GM21576 (cell line): ENCODE data around the gene POU6F1.
A peak's percentile ranks its signal among the peaks of the same experiment; 100 is the strongest.
"Not testable (repeated sequence)": the region's sequence is repeated elsewhere in the genome, so short reads cannot be mapped to it uniquely, and the experiment has no call there.

Source experiments
- ATAC-seq: cut with Tn5 transposase; IDR thresholded peaks from one replicate; pipeline ENCODE4 v1.9.1; 2021; ENCODE audit warnings: mild to moderate bottlenecking, moderate library complexity; ENCODE audit not compliant: unreplicated experiment

Gene POU6F1

GRCh38 chr12:51229116-51229809 is 11.4 kb upstream of the POU6F1 start:
- no peak for ATAC-seq

GRCh38 chr12:51227962-51228361 is 10.1 kb upstream of the POU6F1 start:
- no peak for ATAC-seq

- ATAC-seq = not testable (repeated sequence)
These were observed 9.2 kb upstream of the POU6F1 start for GRCh38 chr12:51227112-51227511.

GRCh38 chr12:51225771-51226170 is 7.9 kb upstream of the POU6F1 start:
- no peak for ATAC-seq

- ATAC-seq = no peak
These were observed 7.4 kb upstream of the POU6F1 start for GRCh38 chr12:51225234-51225633.

GRCh38 chr12:51224625-51225024 is 6.8 kb upstream of the POU6F1 start:
- no peak for ATAC-seq

GRCh38 chr12:51222461-51222860 is 4.6 kb upstream of the POU6F1 start:
- ATAC-seq = no peak

- not testable (repeated sequence) for ATAC-seq
These were observed 2.0 kb upstream of the POU6F1 start for GRCh38 chr12:51219857-51220256.

GRCh38 chr12:51219322-51219721 is 1.5 kb upstream of the POU6F1 start:
- no peak for ATAC-seq

GRCh38 chr12:51218607-51219161 is 822 bp upstream of the POU6F1 start:
- no peak for ATAC-seq

GRCh38 chr12:51217133-51217967 is 512 bp downstream of the POU6F1 start:
- ATAC-seq = peak; percentile 42

GRCh38 chr12:51216642-51217041 is 1.2 kb downstream of the POU6F1 start:
- ATAC-seq = no peak

- ATAC-seq = no peak
These were observed 3.0 kb downstream of the POU6F1 start for GRCh38 chr12:51214895-51215294.

- no peak for ATAC-seq
These were observed 7.0 kb downstream of the POU6F1 start for GRCh38 chr12:51210690-51211395.

GRCh38 chr12:51209259-51209658 is 8.6 kb downstream of the POU6F1 start:
- no peak for ATAC-seq

- no peak for ATAC-seq
These were observed 9.7 kb downstream of the POU6F1 start for GRCh38 chr12:51208016-51208660.

- ATAC-seq = no peak
These were observed 12.5 kb downstream of the POU6F1 start for GRCh38 chr12:51205350-51205749.

- no peak for ATAC-seq
These were observed 15.1 kb downstream of the POU6F1 start for GRCh38 chr12:51202718-51203117.

- no peak for ATAC-seq
These were observed 17.1 kb downstream of the POU6F1 start for GRCh38 chr12:51200806-51201205.

GRCh38 chr12:51200156-51200555 is 17.7 kb downstream of the POU6F1 start:
- ATAC-seq = no peak
